ENCODE results near the gene EIPR1.

Gene EIPR1

GRCh38 chr2:3317277-3317685, 60.3 kb downstream of the EIPR1 start:
- Histone ChIP-seq H3K9ac (ENCODE audit: low read length in 2 of 2) (no peak overlapping the region), H3K27me3 (ENCODE audit: control insufficient read depth in 1 of 2, insufficient read depth in 2 of 2, low read length in 2 of 2) (no peaks in the 10 kb centered on the region)

GRCh38 chr2:3316456-3317276, 61.0 kb downstream of the EIPR1 start:
- no peaks in the 10 kb centered on the region for H3K4me1 ChIP-seq (ENCODE audit: control insufficient read depth, insufficient read depth, low read length)
- no peak overlapping the region for H3K9ac ChIP-seq (ENCODE audit: low read length in 2 of 2)
- H3K27me3 ChIP-seq (ENCODE audit: control insufficient read depth in 1 of 2, insufficient read depth in 2 of 2, low read length in 2 of 2) = no peaks in the 10 kb centered on the region
- no peaks in the 10 kb centered on the region for H3K36me3 ChIP-seq (ENCODE audit: control insufficient read depth in 2 of 2, insufficient read depth in 2 of 2, low read length in 2 of 2)
- H3K9me3 ChIP-seq (ENCODE audit: control insufficient read depth in 2 of 2, low read length in 2 of 2) = no peaks in the 10 kb centered on the region
- no peak overlapping the region for H3K27ac ChIP-seq (ENCODE audit: low read length)
- no peak overlapping the region for H3K4me3 ChIP-seq (ENCODE audit: low read length in 2 of 2)

More at GRCh38 chr2:3317277-3317685, 60.3 kb downstream of the EIPR1 start:
- no peaks in the 10 kb centered on the region for H3K36me3 ChIP-seq (ENCODE audit: control insufficient read depth in 2 of 2, insufficient read depth in 2 of 2, low read length in 2 of 2)
- no peak overlapping the region for H3K4me3 ChIP-seq (ENCODE audit: low read length in 2 of 2)
- H3K4me1 ChIP-seq (ENCODE audit: control insufficient read depth, insufficient read depth, low read length) = no peaks in the 10 kb centered on the region
- H3K27ac ChIP-seq (ENCODE audit: low read length) = no peak overlapping the region
- no peaks in the 10 kb centered on the region for H3K9me3 ChIP-seq (ENCODE audit: control insufficient read depth in 2 of 2, low read length in 2 of 2)

- H3K27ac ChIP-seq (ENCODE audit: low read length) = no peak overlapping the region
- H3K9me3 ChIP-seq (ENCODE audit: control insufficient read depth in 2 of 2, low read length in 2 of 2) = no peaks in the 10 kb centered on the region
- no peaks in the 10 kb centered on the region for H3K36me3 ChIP-seq (ENCODE audit: control insufficient read depth in 2 of 2, insufficient read depth in 2 of 2, low read length in 2 of 2)
- H3K4me3 ChIP-seq (ENCODE audit: low read length in 2 of 2) = no peak overlapping the region
- H3K27me3 ChIP-seq (ENCODE audit: control insufficient read depth in 1 of 2, insufficient read depth in 2 of 2, low read length in 2 of 2) = no peaks in the 10 kb centered on the region
- H3K9ac ChIP-seq (ENCODE audit: low read length in 2 of 2) = no peak overlapping the region
- H3K4me1 ChIP-seq (ENCODE audit: control insufficient read depth, insufficient read depth, low read length) = peaks cover 4% of the 10 kb centered on the region
Observed at GRCh38 chr2:3314626-3315025, 63.0 kb downstream of the EIPR1 start.

GRCh38 chr2:3313781-3314375, 63.7 kb downstream of the EIPR1 start:
- H3K9me3 ChIP-seq (ENCODE audit: control insufficient read depth in 2 of 2, low read length in 2 of 2) = no peaks in the 10 kb centered on the region
- H3K4me3 ChIP-seq (ENCODE audit: low read length in 2 of 2) = no peak overlapping the region
- H3K36me3 ChIP-seq (ENCODE audit: control insufficient read depth in 2 of 2, insufficient read depth in 2 of 2, low read length in 2 of 2) = no peaks in the 10 kb centered on the region
- H3K27me3 ChIP-seq (ENCODE audit: control insufficient read depth in 1 of 2, insufficient read depth in 2 of 2, low read length in 2 of 2) = no peaks in the 10 kb centered on the region
- H3K27ac ChIP-seq (ENCODE audit: low read length) = no peak overlapping the region
- H3K9ac ChIP-seq (ENCODE audit: low read length in 2 of 2) = no peak overlapping the region
- H3K4me1 ChIP-seq (ENCODE audit: control insufficient read depth, insufficient read depth, low read length) = peaks cover 4% of the 10 kb centered on the region

DNA sequence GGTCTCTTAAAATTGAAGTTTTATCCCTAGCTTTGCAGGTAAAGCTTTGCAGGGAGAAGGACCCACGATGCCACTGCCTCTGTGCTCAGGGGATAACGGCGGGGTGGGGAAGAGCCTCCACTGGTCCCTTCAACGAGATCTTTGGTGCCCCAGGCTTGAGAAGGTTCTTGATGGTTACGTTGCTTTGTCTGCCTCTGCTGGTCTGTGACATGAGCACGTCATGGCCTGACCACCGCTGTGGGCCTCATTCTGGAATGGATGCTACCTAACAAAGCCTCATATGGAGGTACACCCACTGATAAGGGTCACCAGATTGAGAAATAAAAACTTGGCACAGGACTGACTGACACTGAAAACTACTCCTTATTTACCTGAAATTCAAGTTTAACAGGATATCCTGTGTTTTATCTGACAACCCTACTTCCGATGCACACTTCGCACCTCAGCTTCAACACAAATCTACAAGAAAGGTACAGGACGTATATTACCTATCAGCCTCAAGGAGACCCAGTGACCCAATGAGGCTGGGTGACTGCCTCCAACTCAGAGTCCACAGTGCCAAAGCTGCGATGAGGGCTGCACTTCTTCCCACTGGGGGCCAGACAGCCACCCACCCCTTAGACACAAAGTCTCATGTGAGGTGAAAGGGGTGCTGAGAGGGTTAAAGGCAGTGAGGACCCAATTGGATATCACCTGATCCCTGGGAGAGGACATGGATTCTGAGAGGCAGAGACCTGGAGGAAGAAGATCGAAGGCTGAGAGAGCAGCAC, 64.9 kb downstream of the EIPR1 start:
- H3K27ac ChIP-seq (ENCODE audit: low read length) = no peak overlapping the region
- no peaks in the 10 kb centered on the region for H3K36me3 ChIP-seq (ENCODE audit: control insufficient read depth in 2 of 2, insufficient read depth in 2 of 2, low read length in 2 of 2)
- no peaks in the 10 kb centered on the region for H3K27me3 ChIP-seq (ENCODE audit: control insufficient read depth in 1 of 2, insufficient read depth in 2 of 2, low read length in 2 of 2)
- no peak overlapping the region for H3K4me3 ChIP-seq (ENCODE audit: low read length in 2 of 2)
- no peaks in the 10 kb centered on the region for H3K9me3 ChIP-seq (ENCODE audit: control insufficient read depth in 2 of 2, low read length in 2 of 2)
- no peak overlapping the region for H3K9ac ChIP-seq (ENCODE audit: low read length in 2 of 2)
- peaks cover 4% of the 10 kb centered on the region for H3K4me1 ChIP-seq (ENCODE audit: control insufficient read depth, insufficient read depth, low read length)

DNA sequence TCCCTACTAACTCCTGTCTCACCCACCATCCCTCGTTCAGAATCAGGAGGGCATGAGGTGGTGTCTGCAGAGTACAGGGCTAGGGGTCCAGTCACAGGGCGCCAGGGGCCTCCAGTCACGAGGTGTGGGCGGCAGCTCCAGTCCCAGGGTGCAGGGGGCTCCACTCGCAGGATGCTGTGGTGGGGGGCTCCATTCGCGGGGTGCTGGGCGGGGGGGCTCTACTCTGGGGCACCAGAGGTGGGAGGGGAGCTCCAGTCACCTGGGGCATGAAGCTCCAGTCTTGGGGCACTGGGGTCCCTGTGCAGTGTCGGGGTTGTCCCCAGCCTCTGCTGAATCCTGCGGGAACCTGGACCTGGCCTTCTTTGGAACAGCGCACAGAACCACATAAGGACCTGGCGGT, 66.0 kb downstream of the EIPR1 start:
- H3K27ac ChIP-seq (ENCODE audit: low read length) = no peak overlapping the region
- no peak overlapping the region for H3K9ac ChIP-seq (ENCODE audit: low read length in 2 of 2)
- H3K36me3 ChIP-seq (ENCODE audit: control insufficient read depth in 2 of 2, insufficient read depth in 2 of 2, low read length in 2 of 2) = no peaks in the 10 kb centered on the region

GRCh38 chr2:3309496-3310355, 67.9 kb downstream of the EIPR1 start:
- no peak overlapping the region for H3K4me3 ChIP-seq (ENCODE audit: low read length in 2 of 2)
- H3K9me3 ChIP-seq (ENCODE audit: control insufficient read depth in 2 of 2, low read length in 2 of 2) = no peaks in the 10 kb centered on the region
- no peaks in the 10 kb centered on the region for H3K27me3 ChIP-seq (ENCODE audit: control insufficient read depth in 1 of 2, insufficient read depth in 2 of 2, low read length in 2 of 2)
- H3K4me1 ChIP-seq (ENCODE audit: control insufficient read depth, insufficient read depth, low read length) = peaks cover 4% of the 10 kb centered on the region
- no peak overlapping the region for H3K9ac ChIP-seq (ENCODE audit: low read length in 2 of 2)
- H3K27ac ChIP-seq (ENCODE audit: low read length) = no peak overlapping the region
- H3K36me3 ChIP-seq (ENCODE audit: control insufficient read depth in 2 of 2, insufficient read depth in 2 of 2, low read length in 2 of 2) = no peaks in the 10 kb centered on the region

More for the DNA sequence above, 66.0 kb downstream of the EIPR1 start:
- no peaks in the 10 kb centered on the region for H3K9me3 ChIP-seq (ENCODE audit: control insufficient read depth in 2 of 2, low read length in 2 of 2)
- H3K4me3 ChIP-seq (ENCODE audit: low read length in 2 of 2) = no peak overlapping the region
- no peaks in the 10 kb centered on the region for H3K27me3 ChIP-seq (ENCODE audit: control insufficient read depth in 1 of 2, insufficient read depth in 2 of 2, low read length in 2 of 2)
- H3K4me1 ChIP-seq (ENCODE audit: control insufficient read depth, insufficient read depth, low read length) = peaks cover 4% of the 10 kb centered on the region

DNA sequence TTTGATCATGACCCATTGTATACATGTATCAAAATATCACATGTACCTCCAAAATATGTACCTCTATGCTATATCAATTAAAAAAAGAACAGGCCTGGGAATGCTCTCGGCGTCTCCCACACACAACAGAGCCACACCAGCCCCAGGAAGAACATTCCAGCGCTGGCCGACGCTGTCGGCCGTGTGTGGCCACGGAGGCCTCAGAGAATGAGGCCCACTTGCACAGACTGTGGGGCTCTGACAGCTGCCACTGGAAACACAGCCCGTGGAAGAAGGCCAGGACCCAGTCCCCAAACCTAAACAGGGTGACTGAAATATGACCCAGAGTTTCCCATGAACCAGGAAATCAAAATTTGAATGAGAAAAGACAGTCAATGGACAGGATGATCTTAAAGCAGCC, 69.7 kb downstream of the EIPR1 start:
- H3K9ac ChIP-seq (ENCODE audit: low read length in 2 of 2) = no peak overlapping the region
- H3K4me3 ChIP-seq (ENCODE audit: low read length in 2 of 2) = no peak overlapping the region
- no peak overlapping the region for H3K27ac ChIP-seq (ENCODE audit: low read length)
- no peaks in the 10 kb centered on the region for H3K9me3 ChIP-seq (ENCODE audit: control insufficient read depth in 2 of 2, low read length in 2 of 2)
- H3K27me3 ChIP-seq (ENCODE audit: control insufficient read depth in 1 of 2, insufficient read depth in 2 of 2, low read length in 2 of 2) = no peaks in the 10 kb centered on the region
- peaks cover 7% of the 10 kb centered on the region for H3K4me1 ChIP-seq (ENCODE audit: control insufficient read depth, insufficient read depth, low read length)
- no peaks in the 10 kb centered on the region for H3K36me3 ChIP-seq (ENCODE audit: control insufficient read depth in 2 of 2, insufficient read depth in 2 of 2, low read length in 2 of 2)

DNA sequence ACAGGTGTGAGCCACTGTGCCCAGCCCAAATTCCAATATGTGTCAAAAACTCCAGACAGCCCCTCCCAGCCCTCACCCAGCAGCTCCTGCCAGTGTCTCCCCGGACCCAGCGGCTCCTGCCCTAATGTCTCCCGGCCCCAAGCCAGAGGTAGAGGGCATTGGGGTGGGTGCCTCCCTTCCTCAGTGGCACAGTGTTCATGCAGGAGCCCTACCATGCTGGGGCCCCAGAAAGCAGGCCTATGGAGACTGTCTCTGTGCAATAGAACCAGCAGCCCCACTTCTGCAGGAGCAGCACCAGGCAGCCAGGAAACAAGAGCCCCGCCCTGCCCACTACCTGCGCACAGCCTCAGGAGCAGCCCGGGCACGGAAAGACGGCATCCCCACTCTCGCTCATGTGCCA, 70.4 kb downstream of the EIPR1 start:
- Histone ChIP-seq H3K27me3 (ENCODE audit: control insufficient read depth in 1 of 2, insufficient read depth in 2 of 2, low read length in 2 of 2) (no peaks in the 10 kb centered on the region), H3K9ac (ENCODE audit: low read length in 2 of 2) (no peak overlapping the region), H3K4me1 (ENCODE audit: control insufficient read depth, insufficient read depth, low read length) (peaks cover 7% of the 10 kb centered on the region), H3K36me3 (ENCODE audit: control insufficient read depth in 2 of 2, insufficient read depth in 2 of 2, low read length in 2 of 2) (no peaks in the 10 kb centered on the region), H3K27ac (ENCODE audit: low read length) (no peak overlapping the region), H3K9me3 (ENCODE audit: control insufficient read depth in 2 of 2, low read length in 2 of 2) (no peaks in the 10 kb centered on the region), H3K4me3 (ENCODE audit: low read length in 2 of 2) (no peak overlapping the region)

DNA sequence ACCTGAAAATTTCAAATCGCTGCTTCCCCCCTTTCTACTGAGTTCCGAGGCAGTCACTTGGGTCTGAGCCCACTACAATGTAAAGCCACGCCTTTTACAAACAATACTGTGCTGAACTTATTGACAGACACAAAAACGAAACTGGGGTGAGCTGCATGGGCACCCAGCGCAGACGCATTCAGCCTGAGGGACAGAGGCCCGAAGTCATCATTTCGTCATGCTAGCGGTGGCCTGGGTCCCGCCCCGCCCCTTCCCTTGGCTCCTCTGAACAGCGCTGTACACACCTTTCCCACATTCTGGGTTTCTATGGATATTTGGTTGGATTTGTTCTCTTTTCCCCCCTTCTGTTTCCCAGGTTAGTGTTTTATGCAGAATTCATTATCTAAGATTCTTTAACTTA, 71.7 kb downstream of the EIPR1 start:
- Histone ChIP-seq H3K27me3 (ENCODE audit: control insufficient read depth in 1 of 2, insufficient read depth in 2 of 2, low read length in 2 of 2) (no peaks in the 10 kb centered on the region), H3K9me3 (ENCODE audit: control insufficient read depth in 2 of 2, low read length in 2 of 2) (no peaks in the 10 kb centered on the region), H3K4me3 (ENCODE audit: low read length in 2 of 2) (no peak overlapping the region), H3K27ac (ENCODE audit: low read length) (no peak overlapping the region), H3K36me3 (ENCODE audit: control insufficient read depth in 2 of 2, insufficient read depth in 2 of 2, low read length in 2 of 2) (no peaks in the 10 kb centered on the region), H3K4me1 (ENCODE audit: control insufficient read depth, insufficient read depth, low read length) (peaks cover 7% of the 10 kb centered on the region), H3K9ac (ENCODE audit: low read length in 2 of 2) (no peak overlapping the region)
